ENCODE data around the gene POPDC3. TPM values are rescaled to one million over a fixed set of nuclear protein-coding genes. Genes with fewer than 3 reads are reported as not detected.
"Not testable (repeated sequence)": the region's sequence is repeated elsewhere in the genome, so short reads cannot be mapped to it uniquely, and the experiment has no call there.

The POPDC3 gene
- 20.1 and 20.6 TPM in 2 replicates for polyA plus RNA-seq (2014; cell fraction: cytosol; rRNA removed)
- 6.6 and 14.6 TPM in 2 replicates for polyA plus RNA-seq (2014; cell fraction: nucleus; rRNA removed)

- DNase-seq (ENCODE audit: low spot score), result peak; percentile 70
Observed at GRCh38 chr6:105179244-105180065, at the start of gene POPDC3. POPDC3 (minus strand) TSS chr6:105180014; CDS start chr6:105161909, 18,105 bp downstream.

- DNase-seq (ENCODE audit: low spot score), result peak; percentile 72
Observed at GRCh38 chr6:105227295-105227767, 47.5 kb upstream of the POPDC3 start.

- peak; percentile 86 for DNase-seq (ENCODE audit: low spot score)
Observed at GRCh38 chr6:105226598-105227294, 46.9 kb upstream of the POPDC3 start.

GRCh38 chr6:105223242-105223641, 43.4 kb upstream of the POPDC3 start:
- DNase-seq (ENCODE audit: low spot score), result no peak

- DNase-seq (ENCODE audit: low spot score), result not testable (repeated sequence)
Observed at GRCh38 chr6:105221219-105221618, 41.4 kb upstream of the POPDC3 start.

GRCh38 chr6:105220186-105220585, 40.4 kb upstream of the POPDC3 start:
- no peak for DNase-seq (ENCODE audit: low spot score)

GRCh38 chr6:105219218-105219617, 39.4 kb upstream of the POPDC3 start:
- DNase-seq (ENCODE audit: low spot score), result not testable (repeated sequence)

- DNase-seq (ENCODE audit: low spot score), result peak; percentile 67
Observed at GRCh38 chr6:105215506-105215905, 35.7 kb upstream of the POPDC3 start.

- DNase-seq (ENCODE audit: low spot score), result no peak
Observed at GRCh38 chr6:105214668-105215067, 34.9 kb upstream of the POPDC3 start.

GRCh38 chr6:105213272-105213671, 33.5 kb upstream of the POPDC3 start:
- DNase-seq (ENCODE audit: low spot score), result no peak

GRCh38 chr6:105212587-105212986, 32.8 kb upstream of the POPDC3 start:
- DNase-seq (ENCODE audit: low spot score), result no peak

- DNase-seq (ENCODE audit: low spot score), result no peak
Observed at GRCh38 chr6:105211831-105212230, 32.0 kb upstream of the POPDC3 start.

GRCh38 chr6:105210932-105211531, 31.2 kb upstream of the POPDC3 start:
- DNase-seq (ENCODE audit: low spot score), result peak; percentile 64

GRCh38 chr6:105209950-105210706, 30.3 kb upstream of the POPDC3 start:
- DNase-seq (ENCODE audit: low spot score), result no peak

GRCh38 chr6:105207524-105208269, 27.9 kb upstream of the POPDC3 start:
- no peak for DNase-seq (ENCODE audit: low spot score)

GRCh38 chr6:105204768-105205167, 25.0 kb upstream of the POPDC3 start:
- DNase-seq (ENCODE audit: low spot score), result peak; percentile 41

GRCh38 chr6:105204331-105204730, 24.5 kb upstream of the POPDC3 start:
- DNase-seq (ENCODE audit: low spot score), result peak; percentile 34

- DNase-seq (ENCODE audit: low spot score), result no peak
Observed at GRCh38 chr6:105202486-105202885, 22.7 kb upstream of the POPDC3 start.

GRCh38 chr6:105200133-105200730, 20.4 kb upstream of the POPDC3 start:
- no peak for DNase-seq (ENCODE audit: low spot score)

GRCh38 chr6:105199711-105200110, 19.9 kb upstream of the POPDC3 start:
- DNase-seq (ENCODE audit: low spot score), result no peak
